ENCODE measurements around the gene GREB1.

Gene GREB1

DNA sequence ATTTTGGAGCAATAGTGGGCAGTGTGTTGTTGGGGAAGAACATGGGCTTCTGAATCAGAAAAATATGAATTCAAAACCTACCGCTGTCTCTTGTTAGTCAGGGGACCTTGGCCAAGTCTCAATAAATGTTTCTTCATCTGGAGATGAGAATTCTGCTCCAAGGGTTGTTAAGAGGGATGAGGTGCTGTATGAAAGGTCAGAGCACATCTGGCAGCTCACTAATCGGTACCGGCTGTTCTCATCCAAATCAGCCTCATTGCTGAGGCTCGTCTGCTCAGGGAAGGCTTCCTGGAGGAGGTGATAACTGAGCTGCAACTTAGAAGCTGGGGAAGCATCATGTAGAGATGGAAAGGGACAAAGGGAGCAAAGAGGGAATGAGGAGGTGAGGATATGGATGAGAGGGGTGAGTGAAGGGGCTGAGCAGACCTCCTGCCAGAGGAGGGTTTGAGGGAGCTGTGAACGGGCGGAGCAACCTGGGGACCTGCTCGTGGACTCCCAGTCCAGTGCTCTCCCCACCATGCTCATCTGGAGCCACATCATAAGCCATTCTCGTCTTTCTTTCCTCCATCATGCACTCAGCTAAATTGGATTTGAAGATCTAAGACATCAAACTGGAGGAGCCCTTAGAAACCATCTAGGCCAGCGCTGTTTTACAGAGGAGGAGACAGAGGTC, 47.4 kb downstream of the GREB1 start:
- ATAC-seq: no peak

DNA sequence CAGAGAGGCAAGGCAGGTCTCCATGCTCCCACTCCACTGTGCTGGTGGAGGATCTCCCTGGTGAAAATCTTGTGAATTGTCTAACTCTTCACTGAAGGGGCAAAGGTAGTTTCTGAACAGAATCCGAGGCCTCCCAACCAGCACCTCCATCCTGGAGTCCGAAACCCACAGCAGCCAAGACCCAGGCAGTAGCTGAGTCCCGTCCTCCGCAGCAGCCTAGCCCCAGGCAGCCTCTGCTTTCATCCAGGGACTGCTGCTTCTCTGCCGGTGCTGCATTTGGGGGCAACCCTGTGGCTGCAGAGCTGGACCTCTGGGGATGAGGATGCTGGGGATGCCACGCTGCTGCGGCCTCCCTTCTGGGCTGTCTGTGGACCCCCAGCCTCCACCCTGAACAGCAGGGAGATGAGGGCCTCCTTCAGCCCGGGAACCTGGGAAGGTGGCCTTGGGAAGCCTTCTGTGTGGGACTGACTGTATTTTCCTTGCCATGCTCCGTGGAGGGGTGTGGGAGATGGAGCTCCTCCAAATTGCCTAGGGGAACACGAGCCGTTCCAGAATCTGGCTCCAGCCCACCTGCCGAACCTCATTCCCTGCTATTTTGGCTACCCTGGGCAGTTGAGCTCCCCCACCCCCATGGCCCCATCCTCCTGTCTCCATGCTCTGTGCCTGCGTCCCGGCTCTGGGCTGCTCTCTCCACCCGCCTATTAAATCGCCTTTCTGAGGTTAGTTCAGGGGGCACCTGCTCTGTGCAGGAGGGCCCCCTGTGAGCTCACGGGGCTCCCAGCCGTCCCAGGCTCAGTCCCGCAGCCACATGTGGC, 48.2 kb downstream of the GREB1 start:
- ATAC-seq: no peak

DNA sequence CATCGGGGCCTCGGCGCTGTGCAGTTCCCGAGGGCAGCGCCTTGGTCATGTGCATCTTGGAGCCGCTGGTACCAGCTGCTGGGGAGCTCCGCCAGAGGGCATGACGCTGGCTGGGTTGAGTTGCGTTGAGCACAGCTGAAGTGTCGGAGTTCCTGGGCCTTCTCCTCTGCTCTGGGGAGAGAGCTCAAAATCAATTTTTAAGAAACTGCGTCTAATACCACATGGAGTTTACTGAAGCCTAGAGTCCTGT, 48.7 kb downstream of the GREB1 start:
- no peak for ATAC-seq

DNA sequence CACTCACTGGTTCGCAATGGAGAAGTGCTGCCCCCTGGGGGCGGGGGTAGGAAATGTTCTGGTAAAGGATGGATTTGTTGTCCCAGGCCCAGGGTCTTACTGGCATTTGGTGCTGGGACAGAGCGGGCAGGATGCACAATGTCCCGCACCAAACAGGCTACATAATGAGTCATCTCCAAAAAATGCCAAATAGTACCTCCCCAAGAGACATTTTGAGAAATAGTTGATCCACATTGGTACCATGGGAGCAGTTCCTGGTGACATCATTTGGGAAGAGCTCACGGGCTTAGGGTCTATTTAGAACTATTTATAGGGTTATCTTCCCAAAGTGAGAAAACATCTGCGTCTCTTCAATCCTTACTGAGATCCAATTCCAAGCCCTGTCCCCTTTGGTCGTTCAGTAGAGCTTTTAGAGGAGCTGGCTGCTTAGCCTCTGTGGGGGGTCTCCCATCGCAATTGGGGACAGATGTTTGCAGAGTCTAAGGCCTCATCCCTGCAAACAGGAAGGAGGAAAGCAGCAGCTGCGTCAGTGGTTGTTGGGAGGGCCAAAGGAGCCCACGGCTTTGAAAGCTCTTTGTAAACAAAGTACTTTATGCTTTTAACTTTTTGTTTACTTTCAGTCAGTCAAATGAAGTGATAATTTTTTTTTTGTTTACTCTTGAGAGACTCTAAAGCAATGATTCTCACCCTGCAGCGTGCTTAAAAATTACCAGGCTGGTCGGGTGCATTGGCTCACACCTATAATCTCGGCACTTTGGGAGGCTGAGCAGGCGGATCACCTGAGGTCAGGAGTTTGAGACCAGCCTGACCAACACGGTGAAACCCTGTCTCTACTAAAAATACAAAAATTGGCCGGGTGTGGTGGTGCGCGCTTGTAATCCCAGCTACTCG, 49.3 kb downstream of the GREB1 start:
- no peak for ATAC-seq

DNA sequence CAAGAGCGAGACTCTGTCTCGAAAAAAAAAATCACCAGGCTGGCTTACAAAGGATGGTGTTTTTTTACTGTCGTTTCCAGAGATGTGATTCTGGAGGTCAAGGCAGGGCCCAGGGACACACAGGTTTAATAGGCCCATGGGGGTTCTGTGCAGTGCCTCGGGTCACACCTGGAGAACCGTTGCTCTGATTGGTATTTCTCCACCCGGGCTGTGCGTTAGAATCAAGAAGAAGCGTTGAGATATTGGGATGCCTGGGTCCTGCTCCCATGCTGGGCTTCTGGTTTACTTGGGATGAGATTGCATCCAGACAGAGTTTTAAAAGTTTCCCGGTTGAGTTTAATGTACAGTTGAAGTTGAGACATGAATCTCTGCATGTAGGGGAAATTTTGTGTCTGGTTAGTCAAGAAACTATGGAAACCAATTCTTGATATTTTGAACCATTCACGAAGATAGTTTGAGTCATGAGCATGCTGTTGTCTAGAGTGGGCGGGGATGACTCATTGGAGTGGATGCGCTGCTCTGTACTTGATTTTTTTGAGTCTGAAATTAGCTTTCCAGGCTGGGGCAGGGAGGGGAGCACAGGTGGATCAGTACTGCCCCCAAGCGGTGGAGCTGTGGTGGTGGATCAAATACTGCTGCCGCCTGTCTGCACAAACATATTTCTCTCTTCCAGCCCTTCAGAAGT, 50.1 kb downstream of the GREB1 start:
- ATAC-seq: peak; percentile 94 to 96

DNA sequence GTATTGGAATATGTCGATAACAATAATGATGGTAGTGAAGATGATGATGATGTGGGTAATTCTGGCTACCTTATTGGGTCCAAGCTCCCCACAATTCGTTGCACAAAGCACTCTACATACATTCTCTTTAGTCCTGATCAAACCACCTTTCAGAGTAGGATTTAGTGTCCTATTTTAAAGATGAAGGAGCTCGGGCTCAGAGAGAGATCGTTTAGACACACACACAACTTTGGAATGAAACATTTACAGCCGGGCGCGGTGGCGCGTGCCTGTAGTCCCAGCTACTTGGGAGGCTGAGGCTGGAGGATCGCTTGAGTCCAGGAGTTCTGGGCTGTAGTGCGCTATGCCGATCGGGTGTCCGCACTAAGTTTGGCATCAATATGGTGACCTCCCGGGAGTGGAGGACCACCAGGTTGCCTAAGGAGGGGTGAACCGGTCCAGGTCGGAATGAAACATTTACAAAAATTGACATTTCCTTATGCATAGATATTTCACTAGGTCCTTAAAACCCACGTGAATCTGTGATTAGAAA, 50.7 kb downstream of the GREB1 start:
- ATAC-seq: no peak

DNA sequence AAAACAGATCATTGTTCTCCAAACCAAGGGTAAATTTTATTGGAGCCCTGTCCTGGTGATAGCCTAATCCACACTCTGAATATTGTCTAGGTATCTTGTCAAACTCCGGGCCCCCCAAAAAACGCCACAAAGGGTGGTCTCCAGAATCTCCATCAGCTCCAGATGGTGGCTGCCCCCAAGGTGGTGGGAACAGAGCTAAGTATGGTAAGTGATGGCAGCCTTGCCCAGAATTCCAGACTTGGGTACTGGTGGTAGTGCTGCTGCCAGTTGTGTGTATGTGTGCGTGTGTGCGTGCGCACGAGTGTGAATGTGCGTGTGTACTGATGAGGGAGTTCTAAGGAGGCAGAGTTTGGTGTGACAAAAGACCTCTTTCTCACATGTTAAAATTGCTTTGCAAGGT, 51.2 kb downstream of the GREB1 start:
- ATAC-seq: no peak

DNA sequence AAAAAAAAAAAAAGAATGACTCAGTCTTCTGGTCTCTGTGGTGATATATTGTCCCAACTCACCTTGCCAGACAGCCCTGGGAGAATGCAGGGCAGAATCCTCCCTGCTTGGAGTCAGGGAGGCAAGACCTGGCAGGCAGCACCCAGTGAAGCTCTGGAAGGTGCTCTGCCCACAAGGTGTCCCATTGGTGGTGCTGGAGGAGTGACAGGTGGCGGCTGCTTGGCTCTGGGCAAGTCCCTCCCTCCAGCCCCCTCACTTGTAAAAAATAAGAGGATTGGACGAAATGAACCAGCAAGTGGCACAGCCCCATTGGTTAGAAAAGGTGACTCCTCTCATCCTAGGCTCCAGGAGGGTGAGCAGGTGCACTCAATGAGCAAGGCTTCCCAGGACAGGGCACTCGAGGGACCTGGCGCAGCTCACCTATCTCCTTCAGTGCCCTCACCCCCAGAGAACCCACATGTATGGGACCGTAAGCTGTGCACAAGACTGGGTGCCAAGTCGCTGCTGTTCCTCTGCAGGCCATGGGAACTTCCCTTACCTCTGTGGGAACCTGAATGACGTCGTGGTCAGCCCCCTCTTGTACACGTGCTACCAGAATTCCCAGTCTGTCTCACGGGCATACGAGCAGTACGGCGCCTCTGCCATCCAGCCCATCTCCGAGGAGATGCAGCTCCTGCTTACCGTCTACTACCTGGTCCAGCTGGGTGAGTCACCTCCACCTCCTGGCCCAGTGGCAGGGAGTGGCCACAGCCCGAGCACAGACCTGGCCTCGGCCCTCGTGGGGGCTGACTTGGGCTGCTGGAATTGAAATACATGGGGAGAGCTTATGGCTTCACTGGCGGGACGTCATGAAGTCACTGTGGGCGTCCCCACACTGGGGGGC, 54.6 kb downstream of the GREB1 start:
- no peak for ATAC-seq

DNA sequence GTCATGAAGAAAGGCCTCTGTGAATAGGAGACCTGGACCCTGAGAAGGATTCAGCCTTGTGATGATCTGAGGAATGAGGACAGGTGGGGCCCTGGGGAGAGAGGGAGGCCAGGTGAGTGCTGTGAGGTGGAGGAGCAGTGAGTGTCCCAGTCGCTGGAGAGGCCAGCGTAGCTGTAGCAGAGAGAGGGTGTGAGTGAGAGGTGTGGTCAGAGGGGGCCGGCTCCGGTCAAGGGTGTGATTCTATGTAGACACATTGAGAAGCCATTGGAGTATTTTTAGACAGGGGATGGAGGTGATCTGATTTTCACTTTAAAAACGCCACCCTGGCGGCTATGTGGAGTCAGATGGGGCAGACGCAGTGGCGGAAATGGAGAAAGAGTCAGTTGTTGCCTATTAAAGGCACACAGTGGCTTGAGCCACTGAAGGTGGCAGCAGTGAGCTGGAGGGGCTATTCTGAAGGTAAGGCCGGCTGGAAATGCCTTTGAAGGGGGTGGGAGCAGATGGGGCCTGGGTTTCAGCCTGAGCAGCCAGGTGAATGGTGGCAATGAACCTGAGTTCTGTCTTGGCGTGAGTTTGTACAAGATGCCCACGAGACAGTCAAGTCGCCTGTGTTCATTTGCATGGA, 55.6 kb downstream of the GREB1 start:
- ATAC-seq: no peak

DNA sequence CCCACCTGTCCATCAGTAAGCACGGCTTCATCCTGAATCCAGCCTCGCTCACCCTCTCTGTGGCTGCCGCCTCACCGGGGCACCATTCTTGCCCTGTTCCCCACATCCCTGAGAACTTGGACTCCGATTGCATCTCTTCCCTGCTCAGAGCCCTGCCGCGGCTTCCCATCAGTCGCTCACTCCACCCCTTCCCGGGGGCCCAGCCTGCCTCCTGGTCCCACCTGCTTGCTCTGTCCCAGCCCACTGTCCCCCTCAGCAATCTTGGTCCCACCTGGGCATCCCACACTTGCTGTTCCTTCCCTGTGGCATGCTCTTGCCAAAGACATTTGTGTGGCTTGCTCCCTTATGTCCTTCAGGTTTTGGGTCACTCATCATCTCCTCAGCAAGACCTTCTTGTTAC, 56.3 kb downstream of the GREB1 start:
- no peak for ATAC-seq

DNA sequence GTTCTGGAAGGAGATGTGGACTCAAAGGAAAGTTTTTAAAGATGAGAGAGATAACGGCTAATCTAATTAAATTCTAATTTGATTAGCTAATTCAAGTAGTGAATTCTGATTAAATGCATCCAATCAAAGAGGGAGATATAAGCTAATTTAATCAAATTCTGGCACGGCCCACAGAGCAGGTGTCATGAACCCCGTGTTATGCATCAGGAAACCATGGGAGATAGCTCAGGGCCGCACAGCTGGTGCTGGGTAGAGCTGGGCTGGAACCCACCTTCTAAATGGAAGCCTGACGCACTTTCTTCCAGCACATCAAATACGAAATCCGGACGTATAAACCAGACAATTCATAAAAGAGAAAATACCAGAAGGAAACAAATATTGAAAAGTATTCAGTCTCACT, 57.2 kb downstream of the GREB1 start:
- no peak for ATAC-seq

DNA sequence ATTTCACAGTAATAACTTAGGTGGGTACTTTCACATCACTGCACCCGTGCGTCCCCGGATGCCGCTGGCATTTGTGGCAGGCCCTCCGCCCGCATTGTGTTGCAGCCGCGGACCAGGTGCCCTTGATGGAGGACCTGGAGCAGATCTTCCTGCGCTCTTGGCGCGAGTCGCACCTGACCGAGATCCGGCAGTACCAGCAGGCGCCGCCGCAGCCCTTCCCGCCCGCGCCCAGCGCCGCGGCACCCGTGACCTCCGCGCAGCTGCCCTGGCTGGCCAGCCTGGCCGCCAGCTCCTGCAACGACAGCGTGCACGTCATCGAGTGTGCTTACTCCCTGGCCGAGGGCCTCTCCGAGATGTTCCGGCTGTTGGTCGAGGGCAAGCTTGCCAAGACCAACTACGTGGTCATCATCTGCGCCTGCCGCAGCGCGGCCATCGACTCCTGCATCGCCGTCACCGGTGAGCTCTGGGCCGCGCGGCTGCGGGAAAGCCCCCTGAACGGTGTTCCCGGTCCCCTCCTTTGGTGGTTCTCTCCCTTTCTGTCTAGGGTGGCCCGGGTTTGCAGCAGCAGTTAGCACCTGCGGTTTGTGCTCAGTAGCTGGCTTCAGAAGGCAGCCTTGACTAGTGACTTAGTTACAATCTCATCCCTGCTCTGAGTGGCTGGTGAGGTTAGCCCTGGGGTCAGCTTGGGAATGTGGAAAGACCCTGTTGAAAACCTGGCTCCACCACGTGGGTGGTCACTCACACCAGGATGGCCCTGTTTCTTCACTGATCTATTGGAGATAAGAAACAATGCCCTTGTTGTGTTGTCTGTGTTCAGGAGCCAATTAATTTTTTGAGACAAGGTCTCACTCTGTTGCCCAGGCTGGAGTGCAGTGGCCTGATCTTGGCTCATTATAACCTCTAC, 59.1 kb downstream of the GREB1 start:
- ATAC-seq: no peak

DNA sequence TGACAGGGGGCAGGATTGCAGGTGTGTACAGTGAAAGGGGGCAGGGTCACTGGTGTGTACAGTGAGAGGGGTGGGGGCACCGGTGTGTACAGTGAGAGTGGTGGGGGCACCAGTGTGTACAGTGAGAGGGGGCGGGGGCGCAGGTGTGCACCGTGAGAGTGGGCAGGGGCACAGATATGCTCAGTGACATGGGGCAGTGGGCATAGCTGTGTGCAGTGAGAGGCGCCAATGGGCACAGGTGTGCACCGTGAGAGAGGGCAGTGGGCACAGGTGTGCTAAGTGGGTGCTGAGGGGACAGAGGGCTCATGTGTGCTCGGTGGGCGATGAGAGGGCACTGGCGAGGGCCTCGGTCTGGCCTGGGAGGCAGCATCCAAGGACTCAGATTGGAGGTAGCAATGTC, 63.0 kb downstream of the GREB1 start:
- no peak for ATAC-seq

DNA sequence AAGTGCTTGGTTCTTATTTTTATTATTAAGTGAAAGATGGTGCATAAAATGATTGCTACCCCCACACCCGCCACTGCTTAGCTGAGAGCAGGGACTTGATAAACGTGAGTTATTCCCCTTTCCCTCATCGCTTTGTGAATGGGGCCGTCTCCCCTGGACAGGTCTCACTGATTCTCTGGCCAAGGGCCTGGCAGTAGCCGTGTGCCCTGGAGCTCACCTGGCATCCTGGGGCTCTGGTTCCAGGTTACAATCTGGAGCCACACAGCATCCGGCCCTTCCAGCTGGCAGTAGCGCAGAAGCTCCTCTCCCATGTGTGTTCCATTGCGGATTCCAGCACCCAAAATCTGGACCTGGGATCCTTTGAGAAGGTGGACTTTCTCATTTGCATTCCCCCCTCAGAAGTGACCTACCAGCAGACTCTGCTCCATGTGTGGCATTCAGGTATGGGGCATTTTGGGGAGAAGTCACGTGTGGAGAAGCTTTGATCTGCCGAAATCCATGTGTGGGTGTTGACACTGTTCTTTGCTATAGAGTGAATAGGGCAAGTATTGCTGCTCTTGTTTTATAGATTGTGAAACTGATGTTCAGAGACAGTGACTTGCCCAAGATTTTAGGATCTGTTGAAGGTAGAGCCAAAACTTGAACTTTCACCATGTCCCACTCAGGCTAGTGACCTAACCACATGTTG, 63.8 kb downstream of the GREB1 start:
- no peak for ATAC-seq

DNA sequence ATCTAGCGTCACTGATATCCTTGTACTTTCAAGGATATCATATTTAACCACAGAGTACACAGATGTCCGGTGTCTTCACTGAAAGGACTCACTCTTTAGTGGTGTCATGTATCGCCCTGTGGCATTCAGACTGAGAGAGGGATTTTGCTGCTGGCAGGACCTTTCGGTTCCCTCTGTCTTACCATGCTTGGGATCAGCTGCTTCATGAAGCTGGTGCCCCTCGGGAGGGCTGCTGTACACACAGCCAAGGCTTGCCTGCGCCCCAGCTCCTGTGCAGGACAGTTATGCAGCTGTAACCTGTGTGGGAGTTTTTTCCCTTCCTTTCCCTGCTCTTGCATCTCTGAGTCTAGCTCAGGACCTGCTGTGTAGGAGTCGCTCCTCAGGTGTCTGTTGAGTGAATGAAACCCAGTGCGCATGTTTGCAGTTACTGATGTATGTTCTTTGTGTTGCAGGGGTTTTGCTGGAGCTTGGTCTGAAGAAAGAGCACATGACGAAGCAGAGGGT, 64.4 kb downstream of the GREB1 start:
- ATAC-seq: no peak

DNA sequence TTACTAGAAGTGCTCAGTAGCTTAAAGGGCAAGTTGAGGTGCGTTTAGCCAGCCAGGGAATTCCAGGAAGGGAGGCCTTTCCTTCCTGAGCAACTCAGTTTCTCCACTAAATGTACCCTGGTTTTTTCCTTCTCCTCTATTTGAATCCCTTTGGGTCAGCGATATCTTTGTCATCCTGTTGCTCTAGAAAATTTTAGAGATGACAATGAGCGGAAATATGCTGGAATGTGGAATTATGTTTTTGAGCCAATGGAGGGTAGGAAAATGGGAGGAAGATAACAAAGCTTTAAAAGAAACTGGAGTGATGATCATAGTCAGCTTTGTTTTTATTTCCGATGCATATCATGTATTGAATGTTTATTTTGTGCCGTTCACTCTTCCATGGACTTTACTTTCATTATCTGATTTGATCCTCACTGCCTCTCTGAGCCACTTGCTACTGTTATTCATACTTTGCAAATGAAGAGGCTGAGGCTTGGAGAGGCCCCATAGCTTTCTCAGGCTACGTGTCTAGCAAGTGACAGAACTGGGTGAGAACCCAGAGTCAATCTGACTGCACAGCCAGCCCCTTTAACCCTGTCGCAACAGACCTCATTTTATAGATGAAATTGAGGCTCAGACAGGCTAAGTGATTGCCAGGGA, 68.8 kb downstream of the GREB1 start:
- ATAC-seq: no peak

DNA sequence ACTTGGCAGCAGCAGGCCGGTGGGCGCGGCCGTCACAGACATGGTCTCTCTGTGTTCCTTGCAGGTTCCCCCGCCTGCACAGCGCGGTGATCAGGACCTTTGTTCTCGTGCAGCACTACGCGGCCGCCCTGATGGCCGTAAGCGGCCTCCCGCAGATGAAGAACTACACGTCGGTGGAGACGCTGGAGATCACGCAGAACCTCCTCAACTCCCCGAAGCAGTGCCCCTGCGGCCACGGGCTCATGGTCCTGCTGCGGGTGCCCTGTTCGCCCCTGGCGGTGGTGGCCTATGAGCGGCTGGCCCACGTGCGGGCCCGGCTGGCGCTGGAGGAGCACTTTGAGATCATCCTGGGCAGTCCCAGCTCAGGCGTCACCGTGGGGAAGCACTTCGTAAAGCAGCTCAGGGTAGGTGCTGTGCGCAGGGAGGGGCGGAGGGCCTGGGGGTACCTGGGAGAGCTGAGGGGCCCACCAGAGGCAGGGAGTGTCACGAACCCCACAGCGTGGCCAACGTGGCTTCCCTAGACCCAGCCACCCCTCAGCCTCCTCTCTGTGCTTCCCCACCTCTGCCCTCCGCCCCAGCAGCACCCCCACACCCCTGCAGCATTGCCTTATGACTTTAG, 76.9 kb downstream of the GREB1 start:
- ATAC-seq: no peak

DNA sequence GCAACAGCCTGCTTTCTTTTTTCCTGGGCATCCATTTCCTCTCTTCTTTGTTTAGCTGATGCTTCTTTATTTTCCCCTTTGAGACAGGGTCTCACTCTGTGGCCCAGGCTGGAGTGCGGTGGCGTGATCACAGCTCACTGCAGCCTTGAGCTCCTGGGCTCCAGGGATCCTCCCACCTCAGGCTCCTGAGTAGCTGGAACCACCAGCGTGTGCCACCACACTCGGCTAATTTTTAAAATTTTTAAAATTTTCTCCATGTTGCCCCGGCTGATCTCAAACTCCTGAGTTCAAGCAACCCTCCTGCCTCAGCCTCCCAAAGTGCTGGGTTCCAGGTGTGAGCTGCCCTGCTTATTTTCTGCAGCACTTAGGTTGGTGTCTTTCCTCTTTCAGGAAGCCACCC, 77.4 kb downstream of the GREB1 start:
- ATAC-seq: no peak

All from activated CD4-positive, CD25-positive, alpha-beta regulatory T cell treated with anti-CD3 and anti-CD28 coated beads, Interleukin-2, amount 50 U/mL, for 24 hours (primary cell).